HG03460 (cell line): ENCODE results near the gene DNAH2.

Experiments used
- ATAC-seq: cut with Tn5 transposase; IDR thresholded peaks from one replicate; pipeline ENCODE4 v1.9.1; 2021; ENCODE audit not compliant: unreplicated experiment

DNAH2 gene, protein sequence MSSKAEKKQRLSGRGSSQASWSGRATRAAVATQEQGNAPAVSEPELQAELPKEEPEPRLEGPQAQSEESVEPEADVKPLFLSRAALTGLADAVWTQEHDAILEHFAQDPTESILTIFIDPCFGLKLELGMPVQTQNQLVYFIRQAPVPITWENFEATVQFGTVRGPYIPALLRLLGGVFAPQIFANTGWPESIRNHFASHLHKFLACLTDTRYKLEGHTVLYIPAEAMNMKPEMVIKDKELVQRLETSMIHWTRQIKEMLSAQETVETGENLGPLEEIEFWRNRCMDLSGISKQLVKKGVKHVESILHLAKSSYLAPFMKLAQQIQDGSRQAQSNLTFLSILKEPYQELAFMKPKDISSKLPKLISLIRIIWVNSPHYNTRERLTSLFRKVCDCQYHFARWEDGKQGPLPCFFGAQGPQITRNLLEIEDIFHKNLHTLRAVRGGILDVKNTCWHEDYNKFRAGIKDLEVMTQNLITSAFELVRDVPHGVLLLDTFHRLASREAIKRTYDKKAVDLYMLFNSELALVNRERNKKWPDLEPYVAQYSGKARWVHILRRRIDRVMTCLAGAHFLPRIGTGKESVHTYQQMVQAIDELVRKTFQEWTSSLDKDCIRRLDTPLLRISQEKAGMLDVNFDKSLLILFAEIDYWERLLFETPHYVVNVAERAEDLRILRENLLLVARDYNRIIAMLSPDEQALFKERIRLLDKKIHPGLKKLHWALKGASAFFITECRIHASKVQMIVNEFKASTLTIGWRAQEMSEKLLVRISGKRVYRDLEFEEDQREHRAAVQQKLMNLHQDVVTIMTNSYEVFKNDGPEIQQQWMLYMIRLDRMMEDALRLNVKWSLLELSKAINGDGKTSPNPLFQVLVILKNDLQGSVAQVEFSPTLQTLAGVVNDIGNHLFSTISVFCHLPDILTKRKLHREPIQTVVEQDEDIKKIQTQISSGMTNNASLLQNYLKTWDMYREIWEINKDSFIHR (N-terminal part only)

DNA sequence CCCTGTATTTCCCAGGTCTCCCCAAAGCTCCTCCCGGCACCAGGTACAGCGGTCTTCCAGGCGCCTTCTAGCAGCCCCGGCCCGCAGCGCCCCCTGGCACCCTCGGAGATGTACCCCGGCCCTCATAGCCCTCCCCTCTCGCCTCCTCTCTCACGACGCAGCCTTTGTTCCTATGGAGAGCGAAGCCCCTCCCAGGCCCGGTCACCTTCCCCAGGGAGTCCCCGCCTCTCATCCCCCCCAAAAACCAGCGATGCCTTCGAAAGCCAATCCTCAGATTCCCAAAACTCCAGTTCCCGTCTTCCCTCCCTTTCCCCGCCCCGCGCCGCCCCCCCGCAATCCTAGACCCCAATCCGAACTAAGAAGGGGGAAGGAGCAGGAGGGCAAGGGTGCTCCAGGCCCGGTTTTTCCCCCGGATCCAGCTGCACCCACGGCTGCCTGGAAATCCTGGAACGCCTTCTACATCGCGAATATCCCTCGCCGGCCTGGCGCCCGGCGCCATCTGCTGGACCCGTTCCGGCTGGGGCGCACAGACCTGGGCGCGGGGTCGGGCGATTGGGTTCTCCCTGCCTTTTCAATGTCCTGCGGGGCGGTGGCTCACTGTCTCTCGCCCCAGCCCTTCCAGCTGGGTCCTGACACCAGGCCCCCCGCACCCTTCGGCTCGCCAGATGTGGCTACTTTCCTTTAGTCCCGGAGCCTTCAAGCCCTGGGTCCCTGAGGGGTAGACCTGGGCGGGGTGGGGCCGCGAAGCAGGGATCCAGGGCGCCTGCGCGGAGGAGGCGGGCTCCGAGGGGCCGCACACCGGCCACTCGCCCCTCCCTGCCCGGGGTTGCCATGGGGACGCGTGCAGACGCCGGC, at the start of gene DNAH2:
Gene DNAH2, plus strand, starts transcription at position 844 of the 855 bp plus-strand sequence. CDS start 1,991 bp downstream, outside the sequence.
- no peak for ATAC-seq

DNA sequence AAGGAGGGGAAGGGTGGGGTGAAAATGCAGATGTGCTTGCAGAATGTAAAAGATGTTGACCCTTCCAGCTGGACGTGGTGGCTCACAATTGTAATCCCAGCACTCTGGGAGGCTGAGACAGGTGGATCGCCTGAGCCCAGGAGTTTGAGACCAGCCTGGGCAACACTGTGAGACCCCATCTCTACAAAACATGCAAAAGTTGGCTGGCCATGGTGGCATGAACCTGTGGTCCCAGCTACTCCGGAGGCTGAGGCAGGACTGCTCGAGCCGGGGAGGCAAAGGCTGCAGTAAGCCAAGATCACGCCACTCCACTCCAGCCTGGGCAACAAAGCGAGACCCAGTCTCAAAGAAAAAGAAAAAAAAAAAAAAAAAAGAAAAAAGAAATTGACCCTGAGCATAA, 49.1 kb upstream of the DNAH2 start:
- ATAC-seq: no peak

DNA sequence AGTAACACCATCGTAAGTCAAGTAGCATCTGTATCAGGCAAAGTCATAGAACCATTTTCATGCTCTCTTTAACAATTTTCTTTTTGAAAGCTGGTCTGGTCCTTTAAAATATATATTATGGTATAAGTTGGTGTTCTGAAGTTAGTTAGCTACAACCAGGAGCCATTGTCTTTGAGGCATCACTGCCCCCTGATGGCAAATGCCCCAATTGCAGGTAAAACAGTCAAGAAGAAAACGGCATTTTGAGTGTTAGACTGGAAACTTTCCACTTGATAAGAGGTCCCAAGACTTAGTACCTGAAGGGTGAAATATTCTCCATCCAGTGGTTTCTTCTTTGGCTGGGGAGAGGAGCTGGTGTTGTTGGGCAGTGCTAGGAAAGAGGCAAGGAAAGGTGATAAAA, 44.3 kb upstream of the DNAH2 start:
- ATAC-seq: no peak

DNA sequence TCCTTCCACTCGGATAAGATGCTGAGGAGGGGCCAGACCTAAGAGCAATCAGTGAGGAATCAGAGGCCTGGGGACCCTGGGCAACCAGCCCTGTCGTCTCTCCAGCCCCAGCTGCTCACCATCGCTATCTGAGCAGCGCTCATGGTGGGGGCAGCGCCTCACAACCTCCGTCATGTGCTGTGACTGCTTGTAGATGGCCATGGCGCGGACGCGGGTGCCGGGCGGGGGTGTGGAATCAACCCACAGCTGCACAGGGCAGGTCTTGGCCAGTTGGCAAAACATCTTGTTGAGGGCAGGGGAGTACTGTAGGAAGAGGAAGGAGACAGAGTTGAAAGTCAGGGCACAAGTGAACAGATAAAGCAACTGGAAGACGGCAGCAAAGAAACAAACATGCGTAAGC, 42.6 kb upstream of the DNAH2 start:
- no peak for ATAC-seq

DNA sequence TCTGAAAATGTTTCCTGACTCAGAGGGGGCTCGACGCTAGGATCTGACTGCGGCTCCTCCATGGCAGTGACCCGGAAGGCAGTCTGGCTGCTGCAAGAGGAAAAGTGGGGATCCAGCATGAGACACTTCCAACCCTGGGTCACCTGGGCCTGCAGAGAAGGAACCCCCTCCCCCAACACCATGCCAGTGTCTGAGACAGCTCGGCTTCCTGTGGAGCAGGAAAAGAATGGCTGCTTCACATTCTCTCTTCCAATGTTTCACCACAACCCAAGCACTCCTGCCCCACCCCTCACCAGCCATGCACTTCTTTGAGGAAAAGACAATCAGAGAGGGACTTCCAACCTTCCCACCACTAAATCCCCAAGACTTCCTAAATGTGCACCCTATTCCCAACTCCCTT, 41.0 kb upstream of the DNAH2 start:
- no peak for ATAC-seq

DNA sequence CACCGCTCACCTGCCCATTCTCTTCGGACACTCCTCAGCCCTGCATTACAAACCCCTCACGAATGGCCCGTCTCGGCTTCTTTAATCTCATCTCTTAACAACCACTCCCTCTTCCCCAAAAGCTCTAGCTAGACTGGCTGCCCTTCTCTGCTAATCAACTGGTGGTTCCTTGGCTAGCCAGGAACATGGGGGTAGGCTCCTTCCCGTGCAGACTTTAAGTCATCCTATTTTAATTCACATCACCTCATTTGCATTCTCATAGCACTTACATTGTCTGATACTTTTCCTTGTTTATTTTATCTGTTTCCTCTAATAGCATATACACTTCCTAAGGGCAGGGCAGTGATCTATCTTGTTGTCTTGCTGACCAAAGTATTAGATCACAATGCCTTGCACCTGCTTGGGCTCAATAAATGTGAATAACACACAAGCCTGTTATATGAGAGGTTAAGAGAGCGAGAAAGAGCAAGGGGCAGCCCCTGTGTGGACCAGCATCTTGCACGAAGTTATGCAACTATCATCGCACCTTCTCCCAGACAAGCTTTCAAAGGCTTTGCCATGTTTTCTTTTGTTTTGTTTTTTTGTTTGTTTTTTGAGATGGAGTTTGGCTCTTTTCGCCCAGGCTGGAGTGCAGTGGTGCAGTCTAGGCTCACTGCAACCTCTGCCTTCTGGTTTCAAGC, 40.0 kb upstream of the DNAH2 start:
- ATAC-seq: no peak

DNA sequence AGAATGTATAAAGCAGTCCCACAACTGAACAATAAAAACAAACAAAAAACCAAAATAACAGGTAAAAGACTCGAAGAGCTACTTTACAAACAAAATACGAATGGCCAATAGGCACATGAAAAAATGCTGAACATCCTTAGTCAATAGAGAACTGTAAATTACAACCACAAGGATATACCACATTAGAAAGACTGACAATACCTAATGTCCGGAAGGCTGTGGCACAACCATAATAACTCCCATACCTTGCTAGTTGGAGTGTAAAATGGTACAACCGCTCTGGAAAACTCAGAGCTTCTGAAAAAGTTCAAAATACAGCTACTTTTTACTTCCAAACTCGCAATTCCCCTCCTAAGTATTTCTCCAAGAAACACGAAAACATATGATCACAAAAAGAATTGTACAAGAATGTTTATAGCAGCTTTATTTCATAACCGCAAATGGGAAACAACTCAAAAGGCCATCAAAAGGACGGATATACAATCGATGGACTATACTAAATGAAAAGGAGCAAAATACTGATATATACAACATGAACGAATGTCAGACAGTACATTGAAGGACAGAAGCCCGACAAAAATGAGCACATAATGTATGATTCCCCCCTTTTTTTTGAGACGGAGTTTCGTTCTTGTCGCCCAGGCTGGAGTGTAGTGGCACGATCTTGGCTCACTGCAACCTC, 32.6 kb upstream of the DNAH2 start:
- no peak for ATAC-seq

DNA sequence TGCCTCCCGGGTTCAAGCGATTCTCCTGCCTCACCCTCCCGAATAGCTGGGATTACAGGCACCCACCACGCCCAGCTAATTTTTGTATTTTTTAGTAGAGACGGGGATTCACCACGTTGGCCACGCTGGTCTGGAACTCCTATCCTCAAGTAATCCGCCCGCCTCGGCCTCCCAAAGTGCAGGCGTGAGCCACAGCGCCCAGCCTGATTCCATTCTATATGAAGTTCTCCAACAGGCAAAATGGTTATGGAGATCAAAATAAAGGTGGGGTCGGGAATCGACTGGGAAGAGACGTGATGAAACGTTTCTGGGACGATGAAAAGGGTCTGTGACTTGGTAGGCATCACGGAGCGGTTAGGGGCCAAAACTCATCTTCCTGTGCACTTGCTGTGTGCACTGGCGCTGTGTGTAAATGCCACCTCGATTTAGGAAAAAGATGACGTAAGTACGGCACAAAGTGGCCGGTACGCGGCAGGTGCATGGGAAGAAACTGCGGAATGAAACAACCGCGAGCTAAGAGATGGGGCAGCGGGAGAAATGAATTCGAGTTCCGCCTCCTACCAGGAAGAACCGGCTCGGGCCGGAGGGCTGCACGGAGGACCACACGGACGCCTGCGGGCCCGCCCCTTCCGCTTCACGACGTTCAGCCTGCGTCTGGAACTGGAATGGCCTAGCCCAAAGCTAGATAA, 31.9 kb upstream of the DNAH2 start:
- ATAC-seq: peak; percentile 47

DNA sequence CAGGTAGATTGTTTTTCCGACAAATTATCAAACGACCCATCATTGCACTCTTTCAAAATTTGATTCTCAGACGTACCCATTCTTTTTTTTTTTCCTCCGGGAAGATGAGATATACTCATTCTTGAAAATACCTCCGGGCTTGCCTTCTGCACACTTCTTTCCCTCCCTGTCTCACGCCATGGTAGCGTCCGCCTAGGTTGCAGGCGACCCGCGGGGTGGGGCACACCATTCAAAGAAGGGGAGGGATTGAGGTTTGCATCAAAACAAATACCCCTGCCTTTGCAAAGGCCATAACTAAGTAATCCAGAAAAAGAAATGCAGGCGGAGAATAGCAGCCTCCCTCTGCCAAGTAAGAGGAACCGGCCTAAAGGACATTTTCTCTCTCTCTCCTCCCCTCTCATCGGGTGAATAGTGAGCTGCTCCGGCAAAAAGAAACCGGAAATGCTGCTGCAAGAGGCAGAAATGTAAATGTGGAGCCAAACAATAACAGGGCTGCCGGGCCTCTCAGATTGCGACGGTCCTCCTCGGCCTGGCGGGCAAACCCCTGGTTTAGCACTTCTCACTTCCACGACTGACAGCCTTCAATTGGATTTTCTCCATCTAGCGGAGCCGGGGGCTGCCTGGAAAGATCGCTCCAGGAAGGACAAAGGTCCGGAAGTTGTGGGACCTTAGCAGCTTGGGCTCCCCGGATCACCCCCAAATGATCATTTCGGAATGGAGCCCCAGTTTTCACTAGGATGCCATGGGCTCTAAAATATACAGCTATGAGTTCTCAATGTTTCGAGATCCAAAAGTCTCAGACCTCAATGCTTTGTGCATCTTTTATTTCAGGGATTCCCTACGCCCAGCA, 31.1 kb upstream of the DNAH2 start:
- ATAC-seq: peak; percentile 50

DNA sequence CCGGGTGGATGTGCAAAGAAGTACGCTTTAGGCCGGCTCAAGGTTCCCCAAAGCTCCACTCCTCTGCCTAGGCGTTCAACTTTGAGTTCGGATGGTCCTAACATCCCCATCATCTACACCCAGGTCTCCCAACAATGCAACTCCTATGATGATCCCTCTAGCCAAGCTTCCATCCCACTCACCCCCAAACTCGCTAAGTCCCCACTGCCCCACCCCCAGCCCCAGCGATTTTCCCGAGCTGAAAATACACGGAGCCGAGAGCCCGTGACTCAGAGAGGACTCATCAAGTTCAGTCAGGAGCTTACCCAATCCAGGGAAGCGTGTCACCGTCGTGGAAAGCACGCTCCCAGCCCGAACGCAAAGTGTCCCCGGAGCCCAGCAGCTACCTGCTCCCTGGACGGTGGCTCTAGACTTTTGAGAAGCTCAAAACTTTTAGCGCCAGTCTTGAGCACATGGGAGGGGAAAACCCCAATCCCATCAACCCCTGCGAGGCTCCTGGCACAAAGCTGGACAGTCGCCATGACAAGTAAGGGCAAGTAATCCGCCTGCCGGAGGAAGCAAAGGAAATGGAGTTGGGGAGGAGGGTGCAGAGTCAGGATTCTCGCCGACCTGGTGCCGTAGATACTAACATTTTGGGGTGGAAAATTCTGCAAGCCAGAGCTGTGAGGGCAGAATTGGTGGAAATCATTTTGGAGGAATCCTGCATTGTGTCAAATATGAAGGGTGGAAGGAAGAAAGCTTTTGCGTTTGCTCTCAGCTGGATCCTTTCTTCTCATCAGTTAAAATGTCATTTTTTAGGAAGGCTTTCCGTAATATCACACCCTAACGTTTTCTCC, 30.3 kb upstream of the DNAH2 start, which contains the start of gene TP53:
Gene TP53, minus strand, starts transcription at position 419 of the 836 bp plus-strand sequence. CDS start 10,896 bp downstream, outside the sequence.
- ATAC-seq: no peak

DNA sequence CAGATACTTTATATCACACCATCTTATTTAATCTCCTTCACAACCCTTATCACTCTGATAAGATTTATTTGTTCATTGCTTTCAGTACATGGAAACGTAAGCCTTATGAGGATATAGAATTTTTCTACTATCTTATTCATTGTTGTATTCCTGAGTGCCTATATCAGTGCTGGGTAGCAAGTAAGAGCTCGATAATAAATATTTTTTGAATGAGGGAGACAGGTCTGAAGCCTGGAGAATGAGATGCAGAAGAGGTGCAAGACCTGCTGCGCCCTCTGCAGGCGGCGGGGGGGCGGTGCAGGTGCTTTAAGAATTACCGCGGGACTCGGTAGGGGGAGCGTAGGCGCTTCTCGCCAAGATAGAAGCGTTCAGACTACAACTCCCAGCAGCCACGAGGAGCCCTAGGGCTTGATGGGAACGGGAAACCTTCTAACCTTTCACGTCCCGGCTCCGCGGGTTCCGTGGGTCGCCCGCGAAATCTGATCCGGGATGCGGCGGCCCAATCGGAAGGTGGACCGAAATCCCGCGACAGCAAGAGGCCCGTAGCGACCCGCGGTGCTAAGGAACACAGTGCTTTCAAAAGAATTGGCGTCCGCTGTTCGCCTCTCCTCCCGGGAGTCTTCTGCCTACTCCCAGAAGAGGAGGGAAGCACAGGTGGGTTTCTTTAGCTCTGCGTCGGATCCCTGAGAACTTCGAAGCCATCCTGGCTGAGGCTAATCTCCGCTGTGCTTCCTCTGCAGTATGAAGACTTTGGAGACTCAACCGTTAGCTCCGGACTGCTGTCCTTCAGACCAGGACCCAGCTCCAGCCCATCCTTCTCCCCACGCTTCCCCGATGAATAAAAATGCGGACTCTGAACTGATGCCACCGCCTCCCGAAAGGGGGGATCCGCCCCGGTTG, 29.4 kb upstream of the DNAH2 start, which contains the start of gene WRAP53:
Gene WRAP53, plus strand, starts transcription at position 570 of the 900 bp plus-strand sequence. Its CDS starts 172 bp downstream, at position 742.
- ATAC-seq: peak; percentile 62

DNA sequence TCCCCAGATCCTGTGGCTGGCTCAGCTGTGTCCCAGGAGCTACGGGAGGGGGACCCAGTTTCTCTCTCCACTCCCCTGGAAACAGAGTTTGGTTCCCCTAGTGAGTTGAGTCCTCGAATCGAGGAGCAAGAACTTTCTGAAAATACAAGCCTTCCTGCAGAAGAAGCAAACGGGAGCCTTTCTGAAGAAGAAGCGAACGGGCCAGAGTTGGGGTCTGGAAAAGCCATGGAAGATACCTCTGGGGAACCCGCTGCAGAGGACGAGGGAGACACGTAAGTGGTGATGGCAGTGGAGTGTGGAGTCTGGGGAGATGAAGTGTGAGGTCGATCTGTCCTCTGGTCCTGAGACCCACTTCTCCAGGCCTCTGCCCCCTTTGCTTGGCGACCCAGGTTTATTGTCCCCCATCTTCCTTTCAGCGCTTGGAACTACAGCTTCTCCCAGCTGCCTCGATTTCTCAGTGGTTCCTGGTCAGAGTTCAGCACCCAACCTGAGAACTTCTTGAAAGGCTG, 28.7 kb upstream of the DNAH2 start:
- ATAC-seq: no peak

DNA sequence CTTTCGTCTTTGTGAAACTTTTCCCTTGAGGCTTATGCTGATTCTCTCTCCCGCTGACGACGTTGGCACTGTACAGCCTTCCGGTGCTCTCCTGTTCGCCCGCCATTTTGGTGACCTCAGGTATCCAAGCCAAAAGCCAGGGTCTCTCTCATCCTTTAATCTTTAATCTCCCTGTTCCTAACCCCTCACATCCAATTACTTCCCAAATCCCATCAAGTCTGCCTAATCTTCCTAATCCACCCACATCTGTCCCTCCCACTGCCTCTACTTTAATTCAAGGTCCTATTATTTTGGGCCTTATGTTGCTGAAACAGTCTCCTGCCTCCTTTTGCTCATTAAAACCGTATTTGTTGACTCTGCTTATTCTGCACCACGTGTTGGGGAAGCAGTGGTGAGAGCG, 22.0 kb upstream of the DNAH2 start:
- no peak for ATAC-seq

DNA sequence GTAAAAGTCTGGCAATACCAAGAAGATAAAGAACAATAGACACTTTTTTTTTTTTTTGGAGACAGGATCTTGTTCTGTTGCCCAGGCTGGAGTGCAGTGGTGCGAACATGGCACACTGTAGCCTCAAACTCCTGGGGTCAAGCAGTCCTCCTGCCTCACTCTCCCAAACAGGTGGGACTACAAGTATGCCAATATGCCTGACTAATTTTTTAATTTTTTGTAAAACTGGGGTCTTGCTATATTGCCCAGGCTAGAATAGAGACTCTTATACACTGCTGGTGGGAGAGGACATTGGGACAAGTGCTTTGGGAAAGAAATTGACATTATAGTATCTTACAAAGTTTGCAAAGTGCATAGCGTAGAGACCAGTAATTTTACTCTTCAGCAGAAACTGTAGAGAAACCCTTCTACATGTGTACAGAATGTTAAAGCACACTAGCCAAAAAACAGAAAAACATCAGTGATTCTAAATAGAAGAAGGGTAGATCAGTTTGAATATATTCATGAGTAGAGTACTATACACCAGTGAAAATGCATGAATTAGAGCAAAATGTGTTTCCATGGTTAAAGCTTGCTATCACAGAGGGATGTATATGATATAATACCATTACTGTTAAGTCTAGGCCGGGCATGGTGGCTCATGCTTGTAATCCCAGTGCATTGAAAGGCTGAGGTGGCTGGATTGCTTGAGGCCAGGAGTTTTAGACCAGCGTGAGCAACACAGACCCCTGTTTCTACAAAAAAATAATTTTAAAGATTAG, 19.5 kb upstream of the DNAH2 start:
- ATAC-seq: no peak

DNA sequence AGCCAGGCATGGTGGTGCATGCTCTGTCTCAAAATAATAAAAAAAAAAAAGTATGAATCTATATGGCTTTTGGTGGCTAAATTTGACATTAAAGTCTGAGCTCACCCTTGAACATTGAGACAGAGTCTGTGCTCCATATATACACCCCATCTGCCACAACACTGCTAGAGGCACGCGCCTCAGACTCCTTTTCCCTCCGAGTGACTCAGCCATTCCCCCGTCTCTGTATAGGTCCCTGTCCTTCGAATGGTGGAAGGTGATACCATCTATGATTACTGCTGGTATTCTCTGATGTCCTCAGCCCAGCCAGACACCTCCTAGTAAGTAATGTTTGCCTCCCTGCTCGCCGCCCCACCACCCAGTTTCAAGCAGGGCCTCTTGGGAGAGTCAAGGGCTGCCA, 17.0 kb upstream of the DNAH2 start:
- ATAC-seq: no peak
